IPS-NIHi7 (cell line): ENCODE measurements around the gene MAML2.

Source experiments
- DNase-seq: peaks from one replicate; pipeline ENCODE4 v3.0.0; 2012; ENCODE audit warnings: mixed read lengths; ENCODE audit errors: extremely low spot score

MAML2 gene

DNA sequence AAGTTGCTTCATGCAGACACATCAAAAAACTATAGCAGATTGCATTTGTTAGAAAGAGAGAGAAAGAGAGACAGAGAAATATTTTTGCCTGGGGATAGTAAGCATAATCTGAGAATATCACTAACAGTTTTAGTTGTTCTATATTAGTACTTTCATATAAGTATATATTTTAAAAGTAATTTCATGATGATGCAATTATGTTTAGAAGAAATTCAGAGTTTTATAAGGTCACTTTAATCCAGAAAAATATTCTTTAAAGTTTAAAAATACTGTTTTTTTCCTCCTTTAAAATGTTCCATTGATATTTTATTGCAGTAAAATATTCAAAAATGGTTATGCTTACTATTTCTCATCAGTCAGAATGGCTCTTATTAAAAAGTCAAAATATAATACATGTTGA lies 332.3 kb downstream of the MAML2 start:
- no peak for DNase-seq

GRCh38 chr11:96008161-96008720 lies 334.8 kb downstream of the MAML2 start:
- no peak for DNase-seq

- no peak for DNase-seq
Measured at GRCh38 chr11:96006037-96006436, 337.0 kb downstream of the MAML2 start.

- no peak for DNase-seq
Measured at GRCh38 chr11:96004862-96005261, 338.1 kb downstream of the MAML2 start.

GRCh38 chr11:96002754-96003290 lies 340.2 kb downstream of the MAML2 start:
- no peak for DNase-seq

GRCh38 chr11:96002339-96002738 lies 340.7 kb downstream of the MAML2 start:
- DNase-seq, result no peak

GRCh38 chr11:96001037-96001436 lies 342.0 kb downstream of the MAML2 start:
- no peak for DNase-seq

DNA sequence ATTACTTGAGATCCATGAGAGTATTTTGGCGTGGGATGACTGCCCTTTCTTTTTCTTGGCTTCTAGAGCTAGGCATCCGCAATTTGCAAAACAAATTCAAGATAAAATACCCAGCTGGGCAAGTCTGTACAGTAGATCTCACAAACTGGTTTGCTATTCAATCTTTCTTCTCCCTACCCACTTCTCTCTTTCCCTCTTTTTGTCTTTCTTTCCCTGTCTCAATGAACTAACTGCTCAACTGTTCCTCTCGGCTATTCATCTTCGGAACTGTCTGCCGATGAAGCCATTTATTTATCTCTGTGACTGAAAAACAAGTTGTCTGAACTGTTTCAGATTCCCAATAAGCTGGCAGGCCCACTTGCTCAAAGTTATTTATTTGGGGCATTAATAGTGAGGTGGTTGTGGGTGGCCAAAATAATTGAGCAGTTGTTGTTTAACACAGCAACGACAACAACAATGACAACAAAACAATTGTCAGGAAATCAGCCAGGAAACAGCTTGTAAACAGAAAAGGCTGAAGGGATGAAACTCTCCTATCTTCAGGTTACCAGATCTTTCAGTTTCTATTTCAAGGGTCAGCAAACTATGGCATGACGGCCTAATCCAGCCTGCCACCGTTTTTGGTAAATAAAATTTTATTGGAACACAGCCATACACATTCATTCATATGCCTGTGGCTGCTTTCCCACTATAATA lies 343.1 kb downstream of the MAML2 start:
- no peak for DNase-seq

DNA sequence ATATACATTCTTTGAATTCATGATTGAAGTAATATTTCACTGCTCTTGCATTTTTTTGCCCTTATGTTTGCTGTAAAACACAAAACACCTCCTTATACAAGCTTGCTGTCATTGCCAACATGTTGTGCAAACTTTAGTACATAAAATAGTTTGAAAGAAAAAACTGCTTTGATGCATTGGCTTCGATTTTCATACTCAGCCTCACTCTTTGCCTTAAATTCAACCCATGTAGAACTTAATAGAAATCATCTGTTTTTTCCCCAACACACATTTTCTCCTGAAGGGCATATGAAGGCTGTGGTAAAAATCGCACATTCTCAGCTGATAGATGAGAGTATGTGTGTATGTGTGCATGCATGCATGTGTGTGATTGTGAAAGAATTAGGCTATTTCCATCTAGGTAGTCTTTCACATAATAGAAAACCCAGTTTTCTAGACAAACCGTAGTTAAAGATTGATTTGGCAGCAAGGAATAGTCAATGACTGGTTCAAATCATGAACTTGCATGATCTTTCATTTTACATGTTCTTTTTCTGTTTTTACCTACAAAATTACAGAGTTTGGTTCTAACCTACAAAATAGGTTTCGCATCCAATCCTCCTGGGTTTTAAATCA lies 346.3 kb downstream of the MAML2 start:
- DNase-seq, result no peak

GRCh38 chr11:95994329-95994728 lies 348.7 kb downstream of the MAML2 start:
- DNase-seq, result no peak

DNA sequence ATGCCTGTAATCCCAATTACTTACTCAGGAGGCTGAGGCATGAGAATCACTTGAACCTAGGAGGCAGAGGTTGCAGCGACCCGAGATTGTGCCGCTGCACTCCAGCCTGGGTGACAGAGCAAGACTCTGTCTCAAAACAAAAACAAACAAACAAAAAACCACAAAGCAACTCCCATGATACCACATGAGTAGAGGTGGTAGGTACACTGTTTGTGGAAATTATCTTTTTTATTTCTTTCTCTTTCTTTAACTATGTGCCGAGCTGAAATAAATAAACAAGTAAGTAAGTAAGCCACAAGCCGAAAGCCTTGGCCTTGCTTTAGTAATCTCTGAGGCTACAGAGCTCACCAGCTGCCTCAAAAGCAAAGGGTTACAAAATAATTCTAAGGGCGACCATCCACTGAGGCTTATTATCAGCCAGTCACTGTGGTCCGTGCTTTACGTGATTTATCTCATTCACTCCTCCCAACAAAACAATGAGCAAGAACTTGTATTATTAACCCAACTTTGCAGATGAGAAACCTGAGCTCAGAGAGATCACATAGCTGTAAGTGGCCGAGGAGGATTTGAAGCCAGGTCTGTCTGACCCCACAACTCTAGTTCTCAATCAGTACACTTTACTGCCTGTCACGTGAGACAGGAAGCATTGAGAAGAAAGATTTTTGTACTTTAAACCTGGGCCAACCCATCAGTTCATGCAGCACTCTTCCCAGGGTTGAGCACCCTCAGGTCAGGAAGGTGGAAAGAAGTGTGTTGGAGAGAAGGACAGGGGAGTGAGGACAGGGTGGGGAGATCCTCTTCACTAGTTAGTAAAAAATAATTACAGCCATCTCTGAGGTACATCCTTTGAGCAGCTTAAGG lies 349.3 kb downstream of the MAML2 start:
- no peak for DNase-seq

DNA sequence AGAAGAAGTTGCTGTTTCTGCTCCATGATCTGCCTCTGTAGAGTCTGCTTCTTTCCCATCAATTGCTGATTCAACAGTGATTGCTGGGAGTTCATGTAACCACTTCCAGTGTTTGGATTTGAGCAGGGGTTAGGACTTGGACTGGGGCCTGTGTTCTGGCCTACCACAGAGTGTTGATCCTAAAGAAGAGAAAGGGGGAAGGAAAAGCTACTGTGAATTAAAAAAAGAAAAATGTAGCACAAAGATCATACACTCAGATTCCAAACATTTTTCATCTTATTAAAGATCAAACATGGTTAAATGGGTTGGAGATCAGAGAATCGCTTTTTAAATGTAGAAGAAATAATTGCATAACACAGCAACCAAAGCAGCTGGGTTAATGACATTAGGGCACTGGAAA lies 351.4 kb downstream of the MAML2 start:
- DNase-seq, result no peak

GRCh38 chr11:95991101-95991500 lies 351.9 kb downstream of the MAML2 start:
- no peak for DNase-seq

DNA sequence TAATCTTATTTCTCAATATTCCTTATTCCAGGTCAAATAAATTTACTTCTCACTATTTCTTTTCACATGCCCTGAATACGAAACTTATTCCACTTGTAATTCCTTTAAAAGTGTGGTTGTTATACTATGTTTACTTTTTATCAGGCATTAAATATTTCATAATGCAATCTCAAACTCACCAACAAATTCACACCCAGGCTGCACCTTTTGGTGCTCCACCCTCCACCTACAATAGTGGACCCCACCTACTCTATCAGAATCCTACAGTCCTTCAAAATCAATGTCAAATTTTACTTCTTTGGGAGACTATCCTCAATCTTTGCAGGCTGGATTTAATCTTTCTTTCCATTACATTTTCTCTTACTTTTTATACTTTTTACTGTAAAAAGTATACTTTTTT lies 353.2 kb downstream of the MAML2 start:
- no peak for DNase-seq

DNA sequence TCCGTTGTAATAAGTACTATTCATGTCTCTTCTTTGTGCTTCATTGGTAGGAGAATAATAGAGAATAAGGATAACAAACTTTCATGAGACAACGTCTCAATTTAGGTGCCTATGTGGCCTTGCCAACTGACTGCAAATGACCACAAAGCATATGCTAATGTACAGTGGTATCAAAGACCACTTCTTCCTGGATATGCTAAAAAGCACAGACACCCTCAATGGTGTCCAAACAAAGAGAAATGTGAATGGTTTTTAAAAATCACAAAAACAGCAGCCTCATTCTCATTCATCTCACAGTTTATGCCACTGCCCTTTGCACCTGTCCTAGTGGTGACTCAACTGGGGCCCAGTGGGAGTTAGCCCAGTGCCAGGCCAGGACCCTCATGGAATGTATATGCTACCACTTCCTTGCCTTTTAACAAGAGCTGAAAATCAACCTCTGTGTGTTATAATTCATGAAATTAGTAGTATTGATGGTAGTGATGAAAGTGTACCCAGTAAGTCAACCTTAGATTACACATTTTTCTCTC lies 353.9 kb downstream of the MAML2 start:
- DNase-seq, result no peak

DNA sequence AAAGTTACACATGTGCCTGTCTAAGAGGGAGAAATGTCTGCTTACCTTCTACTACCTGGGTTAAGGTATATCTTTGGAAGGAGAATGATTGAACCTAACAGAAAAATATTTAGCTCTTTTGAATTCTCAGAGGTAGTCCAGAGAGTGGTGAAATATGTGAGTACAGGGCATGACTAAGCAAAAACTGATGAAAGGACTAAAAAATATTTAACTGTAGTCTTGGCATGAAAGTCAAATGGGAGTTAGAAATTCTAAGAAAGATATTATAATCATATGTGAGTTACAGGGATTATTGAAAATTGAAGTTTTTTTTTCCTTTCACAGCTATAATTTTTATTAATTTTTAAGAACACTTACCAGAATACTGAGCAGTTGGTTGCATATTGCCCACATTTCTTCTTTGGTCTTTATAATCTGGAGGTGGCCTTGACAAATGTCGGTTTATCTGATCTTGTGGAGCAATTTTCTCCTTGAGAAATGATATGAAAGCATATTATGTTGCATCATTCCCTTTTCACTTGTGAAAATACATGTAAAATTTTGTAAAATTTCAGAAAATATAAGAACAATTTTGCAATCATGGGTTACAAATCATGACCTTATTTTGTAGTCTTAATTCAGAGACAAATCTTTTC lies 357.7 kb downstream of the MAML2 start:
- DNase-seq, result no peak

DNA sequence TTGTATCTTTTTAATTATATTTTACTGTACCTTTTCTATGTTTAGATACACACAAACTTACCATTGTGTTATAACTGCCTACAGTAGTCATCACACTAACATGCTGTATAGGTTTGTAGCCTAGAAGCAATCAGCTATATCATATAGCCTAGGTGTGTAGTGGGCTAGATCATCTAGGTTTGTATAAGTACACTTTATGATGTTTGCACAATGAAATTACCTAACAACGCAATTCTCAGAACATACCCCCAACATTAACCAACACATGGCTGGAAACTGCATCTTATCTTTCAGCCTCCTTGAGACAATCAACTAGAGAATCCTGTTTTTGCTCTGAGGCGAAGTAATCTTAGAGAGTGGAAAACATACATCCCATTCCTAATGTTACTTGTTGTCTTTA lies 358.9 kb downstream of the MAML2 start:
- no peak for DNase-seq

GRCh38 chr11:95977534-95978174 lies 365.3 kb downstream of the MAML2 start:
- no peak for DNase-seq

GRCh38 chr11:95976550-95976949 lies 366.4 kb downstream of the MAML2 start:
- no peak for DNase-seq

DNA sequence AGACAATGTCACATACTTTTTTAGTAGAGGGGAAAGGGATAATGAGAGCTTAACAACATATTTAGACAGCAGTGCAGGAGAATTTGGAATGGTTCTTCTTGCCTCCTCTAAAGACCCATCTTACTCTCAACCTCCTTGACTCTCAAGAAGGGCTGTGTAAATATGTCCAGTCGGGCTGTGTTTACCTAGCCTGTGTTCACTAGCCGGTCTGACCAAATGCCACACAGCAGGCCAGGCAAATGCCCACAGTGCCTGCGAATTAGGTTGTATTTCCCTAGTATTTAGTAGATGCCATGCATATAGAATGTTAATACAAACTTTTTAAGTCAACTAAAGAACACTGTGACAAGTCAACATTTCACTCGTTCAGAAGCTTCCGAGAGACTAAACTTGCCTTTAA lies 367.7 kb downstream of the MAML2 start:
- no peak for DNase-seq

DNA sequence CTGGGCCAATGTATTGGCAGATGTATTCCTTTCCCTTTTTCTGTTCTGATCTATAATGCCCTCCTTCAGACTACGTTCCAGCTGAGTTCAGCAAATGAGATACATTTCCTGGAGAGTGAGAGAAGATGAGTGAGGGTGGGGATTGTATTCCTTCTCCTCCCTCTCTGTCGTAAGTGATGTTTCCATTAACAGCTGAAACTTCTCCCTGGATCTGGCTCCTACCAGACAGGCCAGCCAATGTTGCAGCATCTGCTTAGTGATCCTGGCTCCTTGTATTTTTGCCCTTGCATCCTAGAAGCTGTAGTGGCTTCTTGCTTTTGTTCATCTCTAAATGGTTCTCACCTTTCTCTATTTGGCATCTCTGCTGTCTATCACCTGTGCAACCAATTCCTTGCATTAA lies 370.9 kb downstream of the MAML2 start:
- no peak for DNase-seq
